Measurements from ENCODE around the gene MRI1. TPM values are rescaled to one million over a fixed set of nuclear protein-coding genes. Genes with fewer than 3 reads are reported as not detected.

MRI1 gene
- total and polyA plus RNA-seq, 2 experiments from 2014 or later, result 12.3 to 44.5 TPM

- Mint-ChIP-seq H3K9me3 (no peaks in the 10 kb centered on the region), H3K27me3 (ENCODE audit: insufficient read depth, low read depth, poor library complexity) (peaks cover 14% of the 10 kb centered on the region), H3K4me1 (peaks cover 3% of the 10 kb centered on the region; the same call in 1 of the 3 replicates), H3K27ac (no peak overlapping the region), H3K36me3 (ENCODE audit: low read depth) (no peaks in the 10 kb centered on the region), H3K4me3 (no peak overlapping the region)
- H3K79me2 ChIP-seq (replicated peaks; ENCODE audit: insufficient read depth), result no peaks in the 10 kb centered on the region
- no peaks in the 10 kb centered on the region for H3K4me1 ChIP-seq (ENCODE audit: insufficient read depth)
- no peaks in the 10 kb centered on the region for H4K20me1 ChIP-seq (replicated peaks; ENCODE audit: insufficient read depth)
- no peaks in the 10 kb centered on the region for H3K9me2 ChIP-seq (ENCODE audit: insufficient read depth)
- H2AFZ ChIP-seq, result no peak overlapping the region; the same call in 1 of the 2 replicates
- no peak for TF ChIP-seq CTCF (conservative IDR thresholded peaks at IDR 0.05; ENCODE audit: low read depth in 2 of 2)
- no peak for TF ChIP-seq EZH2 (IDR thresholded peaks at IDR 0.05; ENCODE audit: low read depth, unreplicated experiment)
- TF ChIP-seq REST (IDR thresholded peaks at IDR 0.05; ENCODE audit: unreplicated experiment), result no peak
- TF ChIP-seq NANOG (IDR thresholded peaks at IDR 0.05; ENCODE audit: borderline replicate concordance), result no peak
- no peak for TF ChIP-seq POLR2AphosphoS5 (IDR thresholded peaks at IDR 0.05; ENCODE audit: low read depth)
- no peak for TF ChIP-seq ZNF462 (CRISPR knock-in tag; IDR thresholded peaks at IDR 0.05)
- no peak for TF ChIP-seq EZH2phosphoT487 (IDR thresholded peaks at IDR 0.05; ENCODE audit: unreplicated experiment)
- no peak for TF ChIP-seq JUNB (IDR thresholded peaks at IDR 0.05; ENCODE audit: unreplicated experiment)
- TF ChIP-seq STAT1 (IDR thresholded peaks at IDR 0.05; ENCODE audit: unreplicated experiment), result no peak
- H3K27me3 ChIP-seq (ENCODE audit: insufficient read depth), result no peaks in the 10 kb centered on the region
- H3K27ac ChIP-seq (ENCODE audit: low read depth), result no peak overlapping the region
- no peak for ATAC-seq
- no peak overlapping the region for H3K4me3 ChIP-seq
- DNase-seq (ENCODE audit: low spot score), result no peak
- H3K36me3 ChIP-seq (ENCODE audit: insufficient read depth), result no peaks in the 10 kb centered on the region
- no peak overlapping the region for H3K4me2 ChIP-seq
- no peaks in the 10 kb centered on the region for H3F3A ChIP-seq (replicated peaks; ENCODE audit: low read depth)
Measured at GRCh38 chr19:13723206-13723605, 41.1 kb upstream of the MRI1 start.

Measured in GM23338 (cell line).